Right lung (tissue), 5 donors: Measurements from ENCODE around the gene CCDC33. TPM values are rescaled to one million over a fixed set of nuclear protein-coding genes. Genes with fewer than 3 reads are reported as not detected.
"Not testable (repeated sequence)": the region's sequence is repeated elsewhere in the genome, so short reads cannot be mapped to it uniquely, and the experiment has no call there.

ENCODE experiments used
- DNase-seq, 2 donors: peaks; one replicate each; pipeline ENCODE4 v3.0.0-alpha.2; 2013
- polyA plus RNA-seq, 5 donors: library from polyadenylated mRNA; unstranded; fragments of 120-200 nt; gene quantifications; one replicate each; pipeline versions ENCODE4 v1.2.1 to v1.2.3, GENCODE V29; 2013; ENCODE audit warnings: inconsistent platforms in 1 of 5, low replicate concordance in 1 of 5; ENCODE audit not compliant: insufficient read length in 5 of 5, insufficient read depth in 1 of 5

CCDC33 gene
- polyA plus RNA-seq, 5 donors, result 0.57 to 2.6 (median 1.8) TPM

GRCh38 chr15:74333093-74333492 is 97.0 kb downstream of the CCDC33 start:
- no peak for DNase-seq

DNA sequence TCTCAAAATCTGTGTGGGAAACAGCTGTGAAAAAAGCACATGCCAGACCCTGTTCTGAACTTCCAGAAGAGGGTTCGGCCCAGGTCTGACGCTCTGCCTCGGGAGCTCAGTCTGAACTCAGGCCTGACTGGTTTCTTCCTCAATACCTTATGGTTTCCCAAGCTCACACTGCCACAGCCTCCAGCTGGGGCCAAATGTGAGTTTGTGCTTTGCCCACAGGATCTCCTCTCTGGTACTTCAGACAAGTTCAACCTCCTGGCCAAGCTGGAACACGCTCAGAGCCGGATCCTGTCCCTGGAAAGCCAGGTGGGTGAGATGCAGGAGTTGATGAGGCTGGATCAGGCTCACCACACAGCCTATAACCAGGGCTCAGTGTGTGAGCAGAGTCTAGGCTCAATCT is 97.5 kb downstream of the CCDC33 start:
- DNase-seq, result no peak

DNA sequence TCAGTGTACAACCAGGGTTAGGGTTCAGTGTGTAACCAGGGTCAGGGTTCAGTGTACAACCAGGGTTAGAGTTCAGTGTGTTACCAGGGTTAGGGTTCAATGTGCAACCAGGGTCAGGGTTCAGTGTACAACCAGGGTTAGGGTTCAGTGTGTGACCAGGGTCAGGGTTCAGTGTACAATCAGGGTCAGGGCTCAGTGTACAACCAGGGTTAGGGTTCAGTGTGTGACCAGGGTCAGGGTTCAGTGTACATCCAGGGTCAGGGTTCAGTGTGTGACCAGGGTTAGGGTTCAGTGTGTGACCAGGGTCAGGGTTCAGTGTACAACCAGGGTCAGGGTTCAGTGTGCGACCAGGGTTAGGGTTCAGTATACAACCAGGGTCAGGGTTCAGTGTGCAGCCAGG is 98.0 kb downstream of the CCDC33 start:
- no peak for DNase-seq

DNA sequence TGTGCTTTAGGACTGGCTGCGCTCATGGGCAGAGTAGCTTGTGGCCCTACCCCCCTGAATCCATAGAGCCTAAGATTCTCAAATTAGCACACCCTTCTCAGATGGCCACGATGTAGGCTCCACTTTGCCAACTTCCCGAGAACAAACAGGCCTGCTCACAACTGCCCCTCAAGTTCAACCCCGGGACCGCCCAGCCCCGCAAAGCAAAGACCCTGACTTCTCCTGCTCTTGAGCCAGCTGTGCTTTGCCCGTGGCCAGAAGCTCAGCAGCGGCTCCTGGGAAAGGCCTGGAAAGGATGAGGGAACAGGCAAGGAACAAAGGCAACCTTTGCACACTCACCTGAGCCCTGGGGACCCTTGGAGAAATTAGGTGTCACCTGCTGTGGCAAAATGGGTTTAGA is 99.3 kb downstream of the CCDC33 start:
- no peak for DNase-seq

GRCh38 chr15:74336061-74337005 is 100.2 kb downstream of the CCDC33 start:
- DNase-seq, result no peak

DNA sequence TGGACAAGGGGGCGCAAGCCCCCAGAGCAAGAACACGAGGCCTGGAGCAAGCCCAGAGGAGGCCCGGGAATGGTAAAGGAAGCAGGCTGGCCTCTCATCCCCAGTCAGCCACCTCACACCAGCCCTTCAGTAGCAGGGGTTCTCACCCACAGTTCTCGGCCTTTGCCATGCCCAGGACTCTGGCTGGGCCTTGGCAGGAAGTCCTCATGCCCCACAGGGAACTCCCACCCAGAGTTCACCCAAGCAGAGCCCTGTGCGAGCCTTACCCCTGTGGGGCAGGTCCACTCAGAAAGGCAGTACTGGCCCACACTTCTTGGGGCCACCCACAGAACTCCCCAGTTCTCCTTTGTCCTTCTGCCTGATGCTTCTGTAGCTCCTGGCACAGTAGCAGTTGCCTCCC is 101.0 kb downstream of the CCDC33 start:
- DNase-seq, result no peak

GRCh38 chr15:74337607-74338211 is 101.6 kb downstream of the CCDC33 start:
- no peak for DNase-seq

- DNase-seq, result no peak
Measured at GRCh38 chr15:74338676-74339075, 102.5 kb downstream of the CCDC33 start.

DNA sequence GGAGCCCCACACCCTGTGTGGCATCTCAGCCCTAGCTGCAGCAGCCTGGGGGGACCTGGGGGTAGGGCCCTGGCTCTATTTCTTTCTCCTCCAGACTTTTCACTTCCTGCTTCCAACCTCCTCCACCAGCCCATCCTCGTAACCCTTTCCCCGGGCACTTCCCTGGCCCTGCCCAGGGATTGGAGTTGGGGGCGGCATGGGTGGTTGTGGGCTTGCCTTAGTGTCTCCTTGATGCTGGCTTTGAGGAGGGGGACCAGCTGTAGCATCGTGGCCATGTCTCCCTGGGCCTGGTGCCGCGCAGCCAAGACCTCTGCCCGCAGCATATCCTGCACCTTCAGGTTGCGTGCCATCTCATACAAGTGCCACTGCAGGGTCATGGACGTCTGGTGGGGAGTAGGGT is 103.2 kb downstream of the CCDC33 start:
- no peak for DNase-seq

DNA sequence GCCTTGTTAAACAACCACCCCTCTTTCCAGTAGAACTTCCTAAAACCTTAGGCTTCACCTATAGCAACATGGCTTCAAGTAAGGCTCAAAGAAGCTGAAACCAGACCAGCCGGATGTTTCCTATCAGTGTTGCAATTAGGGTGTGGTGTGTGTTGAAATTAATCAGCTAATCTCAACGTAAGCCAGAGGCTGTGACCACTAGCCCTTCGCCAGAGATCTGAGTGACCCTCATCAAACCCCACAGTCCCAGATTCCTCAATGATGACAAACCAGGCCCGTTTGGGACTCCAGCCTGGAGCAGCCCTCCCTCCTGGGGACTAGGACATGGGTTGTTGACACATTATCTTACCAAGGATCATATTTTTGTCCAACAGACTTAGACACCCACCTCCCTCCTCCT is 104.0 kb downstream of the CCDC33 start:
- no peak for DNase-seq

DNA sequence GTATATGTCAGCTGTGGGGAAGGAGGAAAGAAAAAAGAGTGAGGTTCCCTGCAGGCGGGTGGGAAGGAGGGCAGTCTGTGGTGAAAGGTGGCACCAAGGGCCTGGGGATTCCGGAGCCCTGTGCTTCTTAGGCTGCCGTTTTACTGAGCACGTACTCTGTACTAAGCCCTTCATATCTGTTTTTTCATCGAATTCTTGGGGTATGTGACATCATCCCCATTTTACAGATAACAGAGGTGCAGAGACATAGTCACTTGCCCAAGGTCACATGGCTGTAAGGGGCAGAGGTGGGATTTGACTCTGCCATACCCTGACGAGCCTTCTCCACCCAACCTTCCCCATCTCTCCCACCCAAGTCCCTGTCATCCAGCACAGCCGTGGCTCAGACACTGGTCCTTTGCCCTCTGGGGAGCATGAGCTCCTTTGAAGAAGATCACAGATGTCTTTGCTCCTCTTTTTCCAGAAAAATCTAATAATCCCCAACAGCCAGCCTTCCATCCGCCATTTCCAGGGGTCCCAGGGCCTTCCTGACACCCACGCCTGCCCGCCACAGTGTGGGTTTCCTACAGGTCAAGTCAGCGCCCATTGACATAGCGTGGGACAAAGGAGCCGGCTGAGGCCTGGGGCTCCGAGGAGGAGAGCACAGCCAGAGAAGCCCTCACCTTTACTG is 107.1 kb downstream of the CCDC33 start:
- DNase-seq, result no peak

- no peak for DNase-seq
Measured at GRCh38 chr15:74343797-74344127, 107.6 kb downstream of the CCDC33 start.

- DNase-seq, result no peak
Measured at GRCh38 chr15:74345051-74345450, 108.9 kb downstream of the CCDC33 start.

DNA sequence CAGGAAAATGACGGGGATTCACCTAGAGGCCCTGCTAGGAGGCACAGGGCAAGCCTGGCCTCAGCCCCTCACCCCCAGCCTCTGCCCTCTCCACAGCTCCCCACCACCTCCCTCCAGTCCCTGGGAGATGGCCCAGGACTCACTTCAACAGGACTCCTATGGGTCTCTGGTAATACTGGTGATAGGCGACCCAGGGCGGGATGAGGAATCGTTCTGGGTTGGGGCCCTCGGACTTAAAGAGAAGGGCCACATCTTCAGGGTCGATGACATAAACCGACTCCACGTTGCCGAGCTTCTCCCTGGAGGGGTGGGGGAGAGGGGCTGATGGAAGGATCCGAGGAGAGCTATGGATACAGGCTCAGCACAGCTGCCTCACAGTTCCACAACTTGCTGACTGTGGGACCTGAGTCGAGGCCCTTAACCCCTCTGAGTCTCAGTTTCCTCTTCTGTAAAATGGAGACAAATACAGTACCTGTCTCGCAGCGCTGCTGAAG is 111.7 kb downstream of the CCDC33 start:
- no peak for DNase-seq

- no peak for DNase-seq
Measured at GRCh38 chr15:74349241-74349778, 113.2 kb downstream of the CCDC33 start.

DNA sequence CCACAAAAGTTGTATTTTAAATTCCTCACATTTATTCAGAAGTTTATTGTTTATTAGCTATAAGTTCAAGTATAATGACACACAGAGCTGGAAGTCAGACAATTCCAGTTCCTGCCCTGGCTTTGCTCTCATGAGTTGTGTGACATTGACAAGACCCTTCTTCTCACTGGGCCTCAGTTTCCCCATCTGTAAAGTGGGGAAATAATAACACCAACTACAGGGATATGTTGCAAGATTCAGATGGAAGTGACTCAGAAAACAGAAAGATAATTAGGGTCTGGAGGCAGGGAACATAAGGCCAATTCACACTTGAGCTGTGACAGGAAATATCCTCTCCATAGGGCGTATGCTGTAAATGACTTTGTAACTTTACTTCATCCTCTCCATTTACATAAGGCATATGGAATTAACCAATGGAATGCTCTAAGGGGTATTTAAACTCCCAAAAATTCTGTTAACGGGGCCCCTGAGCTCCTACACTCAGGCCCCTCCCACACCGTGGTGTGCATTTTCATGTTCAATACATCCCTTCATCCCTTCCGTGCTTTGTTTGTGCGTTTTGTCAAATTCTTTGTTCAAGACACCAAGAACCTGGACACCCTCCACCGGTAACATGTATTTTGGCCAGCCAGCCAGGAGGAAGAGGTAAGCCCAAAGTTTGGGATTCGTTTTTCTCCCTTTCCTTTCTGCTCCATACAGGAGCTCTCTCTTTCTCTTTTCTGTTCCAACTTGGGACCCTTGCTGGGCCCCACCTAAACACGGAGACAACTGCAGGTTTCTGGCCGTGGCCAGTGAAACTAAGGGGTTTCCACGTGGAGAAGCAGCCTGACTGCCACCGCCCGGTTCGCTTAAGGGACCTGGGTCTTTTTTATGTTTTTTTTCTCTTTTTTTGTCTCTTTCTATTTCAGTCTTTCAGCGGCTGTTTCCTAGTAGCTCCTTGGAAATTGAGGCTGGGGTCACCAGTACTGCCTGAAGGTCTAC is 114.5 kb downstream of the CCDC33 start:
- DNase-seq, result no peak

DNA sequence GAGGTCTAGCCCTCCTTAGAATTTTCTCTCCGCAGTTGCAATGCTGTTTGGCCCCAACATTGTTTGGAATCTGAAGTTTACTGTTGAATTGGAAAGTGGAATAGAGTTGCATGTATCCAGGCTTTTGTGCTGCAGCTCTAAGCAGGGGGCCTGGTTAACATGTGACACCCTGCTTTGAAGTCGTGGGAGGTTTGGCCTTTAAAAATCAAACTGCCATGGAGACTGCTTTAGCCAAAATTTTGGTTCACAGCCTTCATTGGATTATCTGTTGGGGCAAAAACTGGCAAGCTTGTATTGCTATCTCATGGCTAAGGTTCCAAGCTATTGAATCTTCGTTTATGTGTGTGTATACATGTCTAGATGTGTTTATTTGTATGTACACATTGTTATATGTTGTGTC is 115.5 kb downstream of the CCDC33 start:
- DNase-seq, result no peak

GRCh38 chr15:74352393-74352910 is 116.3 kb downstream of the CCDC33 start:
- no peak for DNase-seq

DNA sequence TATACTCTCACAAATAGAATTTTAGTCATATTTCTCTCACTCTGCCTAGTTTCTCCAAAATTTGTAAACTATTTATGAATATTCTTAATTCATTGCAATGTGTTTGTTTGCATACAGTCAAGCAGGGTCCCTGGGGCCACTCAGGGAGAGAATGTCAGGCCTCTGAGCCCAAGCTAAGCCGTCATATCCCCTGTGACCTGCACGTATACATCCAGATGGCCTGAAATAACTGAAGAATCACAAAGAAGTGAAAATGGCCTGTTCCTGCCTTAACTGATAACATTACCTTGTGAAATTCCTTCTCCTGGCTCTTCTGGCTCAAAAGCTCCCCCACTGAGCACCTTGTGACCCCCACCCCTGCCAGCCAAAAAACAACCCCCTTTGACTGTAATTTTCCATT is 117.9 kb downstream of the CCDC33 start:
- DNase-seq, result not testable (repeated sequence)

DNA sequence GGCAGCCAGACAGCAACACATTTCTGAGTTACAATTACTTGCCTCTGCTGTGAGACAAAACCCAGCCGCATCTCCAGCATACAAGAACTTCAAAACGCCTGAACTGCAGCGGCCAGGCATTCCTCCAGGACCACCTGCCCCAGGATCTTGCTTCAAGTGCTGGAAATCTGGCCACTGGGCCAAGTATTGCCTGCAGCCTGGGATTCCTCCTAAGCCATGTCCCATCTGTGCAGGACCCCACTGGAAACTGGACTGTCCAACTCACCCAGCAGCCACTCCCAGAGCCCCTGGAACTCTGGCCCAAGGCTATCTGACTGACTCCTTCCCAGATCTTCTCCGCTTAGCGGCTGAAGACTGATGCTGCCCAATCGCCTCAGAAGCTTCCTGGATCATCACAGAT is 119.9 kb downstream of the CCDC33 start:
- DNase-seq, result not testable (repeated sequence)

DNA sequence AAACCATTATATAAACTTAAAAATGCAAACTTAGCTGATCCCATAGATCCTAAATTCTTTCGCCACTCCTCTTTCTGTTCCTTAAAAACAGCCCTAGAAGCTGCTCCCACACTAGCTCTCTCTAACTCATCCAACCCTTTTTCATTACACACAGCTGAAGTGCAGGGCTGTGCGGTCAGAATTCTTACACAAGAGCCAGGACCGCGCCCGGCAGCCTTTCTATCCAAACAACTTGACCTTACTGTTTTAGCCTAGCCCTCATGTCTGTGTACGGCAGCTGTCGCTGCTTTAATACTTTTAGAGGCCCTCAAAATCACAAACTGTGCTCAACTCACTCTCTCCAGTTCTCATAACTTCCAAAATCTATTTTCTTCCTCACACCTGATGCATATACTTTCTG is 121.4 kb downstream of the CCDC33 start:
- DNase-seq, result not testable (repeated sequence)
